GM21723 (cell line): ENCODE measurements around the gene FAM193B.

Experiments used
- ATAC-seq: cut with Tn5 transposase; IDR thresholded peaks from one replicate; pipeline ENCODE4 v1.9.1; 2021; ENCODE audit warnings: mild to moderate bottlenecking, moderate library complexity; ENCODE audit not compliant: unreplicated experiment

FAM193B gene

DNA sequence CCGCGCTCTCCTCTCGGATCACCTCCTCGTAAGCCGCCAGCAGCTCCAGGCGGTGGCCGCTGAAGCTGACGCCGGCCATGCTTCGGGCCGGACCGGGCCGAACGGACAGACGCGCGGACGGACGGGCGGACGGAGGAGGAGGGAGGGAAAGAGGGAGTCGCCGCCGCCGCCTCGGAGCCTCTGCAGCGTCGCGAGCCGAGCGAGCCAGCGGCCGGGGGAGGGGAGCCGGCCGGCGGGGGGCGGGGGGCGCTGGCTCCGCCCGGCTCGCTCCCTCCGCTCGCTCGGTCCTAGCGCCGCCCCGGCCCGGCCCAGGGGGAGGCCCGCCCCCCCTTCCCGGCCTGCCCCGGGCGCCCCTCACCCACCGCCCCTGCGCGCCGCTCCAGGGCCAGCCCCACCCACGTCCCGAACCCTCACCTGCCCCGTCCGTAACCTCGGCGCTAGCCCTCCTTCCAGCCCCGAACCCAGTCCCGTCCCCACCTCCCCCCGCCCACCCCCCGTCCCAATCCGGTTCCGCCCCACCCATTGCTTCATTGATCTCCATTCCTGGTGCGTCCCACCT is 80.8 kb downstream of the FAM193B start, which contains the start of gene DBN1:
Gene DBN1 (minus strand): TSS at position 192 of the 559 bp plus-strand sequence. CDS start 113 bp downstream, at position 79.
- no peak for ATAC-seq

DNA sequence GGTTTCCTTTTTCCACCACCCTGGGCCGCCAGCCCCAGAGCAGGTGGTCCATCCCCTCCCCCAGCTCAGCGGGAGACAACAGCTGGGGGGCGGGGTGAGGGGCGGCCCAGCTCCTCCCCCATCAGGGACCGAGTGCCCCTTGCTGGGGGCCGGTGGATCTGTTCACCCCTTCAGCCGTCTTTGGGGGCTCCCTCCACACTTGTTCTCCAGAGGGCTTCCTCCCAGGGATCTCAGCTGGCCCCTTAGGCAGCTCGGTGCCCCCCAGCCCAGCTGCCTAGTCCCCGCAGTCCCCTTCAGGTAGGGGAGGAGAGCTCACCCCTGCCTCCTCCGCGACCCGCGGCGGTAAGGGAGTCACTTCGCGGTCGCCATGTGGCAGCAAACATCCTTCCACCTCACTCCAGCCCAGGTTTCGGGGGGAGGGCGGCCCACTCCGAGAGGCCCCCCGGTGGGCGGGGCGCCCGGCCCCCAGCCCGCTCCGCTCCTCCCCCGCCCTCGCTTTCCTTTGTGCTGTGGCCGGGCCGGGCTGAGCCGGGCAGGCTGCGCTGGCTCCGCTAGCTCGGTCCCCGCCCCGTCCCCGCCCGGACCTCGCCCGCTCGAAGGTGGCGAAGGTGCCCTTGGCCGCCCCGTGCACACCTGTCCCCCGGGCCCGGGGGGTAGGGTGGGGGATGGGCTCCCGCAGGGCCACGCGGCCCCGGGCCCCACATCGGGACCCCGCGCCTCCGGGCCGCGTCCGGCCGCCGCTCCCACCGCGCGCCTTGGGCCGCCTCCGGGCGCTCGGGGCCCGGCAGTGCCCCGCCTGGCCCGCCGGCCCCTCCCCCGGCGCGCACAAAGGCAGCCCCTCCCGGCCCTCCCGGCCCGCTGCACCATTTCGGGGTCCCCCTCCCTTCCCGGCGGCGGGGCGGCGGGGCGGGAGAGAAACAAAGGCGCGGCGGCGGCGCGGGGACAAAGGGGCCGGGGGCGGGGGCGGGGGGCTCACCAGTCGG is 81.6 kb downstream of the FAM193B start:
- ATAC-seq: peak; percentile 44

DNA sequence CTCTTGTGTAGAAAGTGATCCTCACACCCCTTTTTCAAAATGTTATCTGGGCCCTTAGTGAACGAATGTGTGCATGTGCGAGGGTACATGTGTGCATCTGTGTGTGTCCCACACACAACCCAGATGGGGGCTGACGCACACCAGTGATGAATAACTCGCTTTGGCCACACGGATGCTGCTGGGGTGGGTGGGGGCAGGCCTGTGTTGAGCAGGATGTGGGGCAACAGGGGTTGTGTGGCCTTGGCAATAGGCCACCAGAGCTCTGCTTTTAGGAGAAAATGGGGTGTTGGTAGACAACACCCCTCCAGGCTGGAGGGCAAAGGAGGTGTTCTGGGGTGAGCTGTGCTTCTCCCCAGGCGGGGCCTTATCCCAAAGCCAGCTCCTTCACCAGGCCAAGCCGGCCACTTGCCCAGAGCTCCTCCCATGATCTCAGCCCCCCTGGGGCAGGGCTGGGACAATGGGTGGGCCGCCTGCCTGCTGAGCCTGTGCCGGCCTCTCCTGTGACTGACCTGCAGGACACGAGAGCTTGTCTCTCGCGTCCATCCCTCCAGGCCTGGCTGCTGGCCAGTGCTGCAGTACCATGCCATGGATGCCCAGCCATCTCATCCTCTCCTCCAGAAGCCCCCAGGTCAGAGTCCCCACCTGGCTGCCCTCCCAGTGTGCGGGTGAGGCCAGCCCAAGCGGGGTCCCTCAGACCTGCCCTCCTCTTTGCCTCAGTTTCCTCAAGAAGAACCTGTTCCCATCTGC is 82.6 kb downstream of the FAM193B start:
- no peak for ATAC-seq

DNA sequence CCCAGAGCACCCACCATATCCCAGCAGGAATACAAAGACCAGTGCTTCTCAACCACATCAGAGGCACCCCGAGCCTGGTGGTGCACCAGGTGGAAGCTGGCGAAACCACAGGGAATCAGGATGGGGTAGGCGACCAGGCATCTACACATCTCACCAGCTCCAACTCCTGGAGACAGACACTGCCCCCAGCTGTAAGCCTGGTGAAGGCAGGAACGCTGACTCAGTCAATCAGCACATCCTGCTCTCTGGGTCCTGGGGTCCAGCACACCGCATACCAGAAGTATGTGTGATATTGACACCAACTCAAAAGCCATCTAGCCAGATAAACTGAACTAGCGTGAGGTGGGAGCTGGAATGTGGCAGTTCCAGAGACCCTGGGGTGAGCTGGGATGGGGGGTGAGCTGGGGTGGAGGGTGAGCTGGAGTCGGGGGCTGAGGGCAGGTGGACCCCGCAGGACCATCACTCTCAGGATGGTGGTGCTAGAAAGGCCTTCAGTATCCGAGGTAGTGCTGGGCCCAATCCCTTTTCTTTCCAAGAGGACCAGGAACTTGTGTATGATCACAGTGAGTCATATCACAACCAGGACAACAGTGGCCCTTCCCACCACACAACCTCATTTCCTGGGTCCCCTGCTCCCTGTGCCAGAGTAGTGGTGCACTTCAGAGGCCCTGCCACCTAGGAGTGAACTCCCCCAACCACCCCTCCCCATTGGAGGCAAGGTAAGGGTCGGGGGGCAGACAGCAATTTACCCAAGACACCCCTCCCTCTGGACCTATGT is 83.4 kb downstream of the FAM193B start:
- ATAC-seq: no peak
